IMR-90 (cell line): Measurements from ENCODE around the gene LILRA2.
"Not testable (repeated sequence)": the region's sequence is repeated elsewhere in the genome, so short reads cannot be mapped to it uniquely, and the experiment has no call there.

Source experiments
- CEBPB ChIP-seq: IDR thresholded peaks from 2 replicates; pipeline ENCODE4 v1.6.1; 2012; ENCODE audit warnings: low read depth, low read length, improper control_type of control experiment
- CTCF ChIP-seq: conservative IDR thresholded peaks from 2 replicates; pipeline ENCODE4 v1.5.1; 2012; ENCODE audit warnings: mild to moderate bottlenecking, low read depth, low read length, improper control_type of control experiment
- ELK1 ChIP-seq: fragments of 150-350 bp; IDR thresholded peaks from 2 replicates; pipeline ENCODE4 v1.6.1; 2016; ENCODE audit warnings: low read depth, mild to moderate bottlenecking, low read length, moderate library complexity, borderline replicate concordance
- FOS ChIP-seq: fragments of 150-350 bp; IDR thresholded peaks from 2 replicates; pipeline ENCODE4 v1.6.1; 2016; ENCODE audit warnings: low read depth, low read length
- MAFK ChIP-seq: IDR thresholded peaks from 2 replicates; pipeline ENCODE4 v1.6.1; 2012; ENCODE audit warnings: low read depth, low read length, improper control_type of control experiment
- MAZ ChIP-seq: IDR thresholded peaks from 2 replicates; pipeline ENCODE4 v1.6.1; 2012; ENCODE audit warnings: low read depth, mild to moderate bottlenecking, low read length, improper control_type of control experiment, moderate library complexity, borderline replicate concordance
- MXI1 ChIP-seq: IDR thresholded peaks from 2 replicates; pipeline ENCODE4 v1.6.1; 2012; ENCODE audit warnings: low read depth, mild to moderate bottlenecking, low read length, moderate library complexity, borderline replicate concordance
- POLR2A ChIP-seq: IDR thresholded peaks from 2 replicates; pipeline ENCODE4 v1.6.1; 2012; ENCODE audit warnings: mild to moderate bottlenecking, low read depth, low read length
- RCOR1 ChIP-seq: IDR thresholded peaks from 2 replicates; pipeline ENCODE4 v1.6.1; 2012; ENCODE audit warnings: mild to moderate bottlenecking, low read length, improper control_type of control experiment; ENCODE audit not compliant: insufficient replicate concordance
- SMC3 ChIP-seq: fragments of 150-350 bp; IDR thresholded peaks from 2 replicates; pipeline ENCODE4 v1.6.1; 2016; ENCODE audit warnings: low read depth, mild to moderate bottlenecking, antibody characterized with exemption, low read length, moderate library complexity

DNA sequence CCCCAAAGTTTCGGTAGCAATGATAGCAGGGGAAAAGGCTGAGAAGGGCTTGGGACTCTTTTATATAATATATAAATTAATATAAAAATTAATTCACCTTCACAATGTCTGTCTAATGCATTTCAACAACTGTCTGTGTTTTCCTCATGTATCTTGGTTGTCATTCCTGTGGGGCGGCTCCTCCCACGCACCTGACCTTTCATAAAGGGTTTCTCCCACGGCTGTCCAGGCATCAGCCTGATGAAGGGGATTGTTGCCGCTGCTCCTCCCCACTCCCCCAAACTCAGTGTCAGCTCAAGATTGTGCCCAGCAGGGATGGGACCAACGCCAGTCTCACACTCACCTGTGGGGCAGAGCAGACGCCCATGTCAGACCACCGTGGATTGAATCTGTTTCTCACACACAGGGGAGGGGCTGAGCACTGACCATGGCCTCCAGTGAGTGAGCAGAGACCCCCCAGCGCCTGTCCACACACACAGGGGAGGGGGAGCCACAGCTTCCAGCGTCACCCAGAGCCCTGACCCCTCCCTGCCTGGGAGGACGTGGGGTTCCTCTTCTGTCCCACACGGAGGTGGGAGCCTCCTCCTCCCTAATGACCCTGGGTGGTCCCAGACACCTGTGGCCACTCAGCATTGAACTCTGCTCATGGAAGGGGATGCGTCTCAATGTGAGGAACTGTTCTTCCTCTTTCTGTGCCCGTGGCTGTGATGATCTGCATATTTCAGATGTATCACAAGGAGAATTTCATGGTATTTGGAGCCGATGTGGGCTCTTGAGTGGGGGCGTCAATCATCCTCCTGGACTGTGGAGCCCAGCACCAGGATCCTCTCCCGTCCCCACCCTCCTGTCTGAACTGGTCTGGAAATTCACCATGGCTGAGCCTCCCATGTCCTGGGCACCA is 1.6 kb upstream of the LILRA2 start:
- TF ChIP-seq MAZ, SMC3, CTCF, POLR2A, FOS, ELK1, RCOR1, CEBPB, MXI1, MAFK: not testable (repeated sequence)
